Stimulated activated CD8-positive, alpha-beta memory T cell treated with anti-CD3 and anti-CD28 coated beads, Interleukin-7, amount 100 ng/mL, for 1 hour (primary cell): Measurements from ENCODE around the gene LILRB3.
"Not testable (repeated sequence)": the region's sequence is repeated elsewhere in the genome, so short reads cannot be mapped to it uniquely, and the experiment has no call there.

Source experiments
- DNase-seq, 2 donors: peaks; one replicate each; pipeline ENCODE4 v3.0.0-alpha.2; 2020; ENCODE audit warnings: low read depth in 2 of 2

LILRB3 gene

GRCh38 chr19:54242646-54243045 is 19.8 kb upstream of the LILRB3 start, which contains the start of gene LILRA6:
Gene LILRA6 (minus strand): TSS chr19:54242790.
- not testable (repeated sequence) for DNase-seq

DNA sequence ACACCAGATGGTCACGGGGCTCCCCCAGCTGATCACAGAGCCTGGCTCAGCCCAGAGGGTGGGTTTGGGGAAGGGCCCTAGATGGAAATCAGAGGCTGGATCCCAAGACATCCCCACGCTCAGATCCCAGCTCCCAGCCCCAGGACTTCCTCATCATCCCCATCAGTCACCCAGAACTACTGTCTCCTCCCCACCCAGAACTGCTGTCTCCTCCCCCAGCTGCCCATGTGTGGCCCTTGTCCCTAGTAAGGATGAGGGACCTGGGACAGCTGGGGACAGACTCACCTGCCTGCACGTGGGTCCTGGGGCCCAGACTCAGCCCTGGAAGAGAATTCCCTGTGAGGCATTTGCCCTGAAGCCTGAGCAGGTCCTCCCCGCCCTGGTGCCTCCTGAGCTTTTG is 19.4 kb upstream of the LILRB3 start:
- not testable (repeated sequence) for DNase-seq

DNA sequence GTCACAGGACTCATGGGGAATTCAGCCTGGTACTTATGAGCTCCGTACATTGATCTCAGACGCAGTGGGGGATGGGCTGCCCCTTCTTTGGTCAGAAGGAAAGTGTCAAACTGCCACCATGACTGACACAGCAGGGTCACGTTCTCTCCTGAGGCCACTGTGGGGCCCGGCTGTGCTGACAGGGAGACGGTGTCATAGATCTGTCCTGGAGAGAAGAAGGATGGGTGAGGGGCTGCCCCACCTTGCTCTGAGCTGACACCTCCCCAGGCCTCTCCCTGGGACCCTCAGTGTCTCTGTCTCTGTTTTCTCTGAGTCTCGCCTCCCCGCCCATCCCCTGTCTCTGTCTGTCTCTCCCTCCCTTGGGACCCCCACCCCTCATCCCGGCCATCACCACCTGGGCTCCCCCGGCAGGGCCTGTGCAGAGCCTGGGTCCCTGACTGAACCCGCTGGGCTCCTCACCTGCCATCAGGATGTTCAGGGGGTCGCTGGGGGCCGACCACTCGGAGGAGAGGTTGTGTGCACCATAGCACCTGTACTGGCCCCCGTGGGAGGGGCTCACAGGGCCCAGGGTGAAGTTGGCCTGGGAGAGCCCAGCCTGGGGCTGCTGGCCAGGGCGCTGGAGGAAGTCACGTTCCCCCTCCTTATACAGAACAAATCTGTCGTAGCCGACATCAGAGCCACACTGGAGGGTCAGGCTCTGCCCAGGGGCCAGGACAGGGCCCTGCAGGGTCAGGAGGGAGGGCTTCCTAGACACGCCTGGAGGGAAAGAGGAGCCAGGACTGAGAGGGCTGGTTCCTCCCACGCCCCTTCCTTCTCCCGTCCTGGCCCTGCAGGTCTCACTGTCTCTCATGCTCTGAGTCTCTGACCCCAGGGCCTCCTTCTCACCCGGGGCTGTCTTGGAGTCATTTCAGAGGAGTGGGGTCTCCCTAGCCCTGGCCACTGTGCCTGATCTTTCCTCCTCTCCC is 17.8 kb upstream of the LILRB3 start:
- not testable (repeated sequence) for DNase-seq

DNA sequence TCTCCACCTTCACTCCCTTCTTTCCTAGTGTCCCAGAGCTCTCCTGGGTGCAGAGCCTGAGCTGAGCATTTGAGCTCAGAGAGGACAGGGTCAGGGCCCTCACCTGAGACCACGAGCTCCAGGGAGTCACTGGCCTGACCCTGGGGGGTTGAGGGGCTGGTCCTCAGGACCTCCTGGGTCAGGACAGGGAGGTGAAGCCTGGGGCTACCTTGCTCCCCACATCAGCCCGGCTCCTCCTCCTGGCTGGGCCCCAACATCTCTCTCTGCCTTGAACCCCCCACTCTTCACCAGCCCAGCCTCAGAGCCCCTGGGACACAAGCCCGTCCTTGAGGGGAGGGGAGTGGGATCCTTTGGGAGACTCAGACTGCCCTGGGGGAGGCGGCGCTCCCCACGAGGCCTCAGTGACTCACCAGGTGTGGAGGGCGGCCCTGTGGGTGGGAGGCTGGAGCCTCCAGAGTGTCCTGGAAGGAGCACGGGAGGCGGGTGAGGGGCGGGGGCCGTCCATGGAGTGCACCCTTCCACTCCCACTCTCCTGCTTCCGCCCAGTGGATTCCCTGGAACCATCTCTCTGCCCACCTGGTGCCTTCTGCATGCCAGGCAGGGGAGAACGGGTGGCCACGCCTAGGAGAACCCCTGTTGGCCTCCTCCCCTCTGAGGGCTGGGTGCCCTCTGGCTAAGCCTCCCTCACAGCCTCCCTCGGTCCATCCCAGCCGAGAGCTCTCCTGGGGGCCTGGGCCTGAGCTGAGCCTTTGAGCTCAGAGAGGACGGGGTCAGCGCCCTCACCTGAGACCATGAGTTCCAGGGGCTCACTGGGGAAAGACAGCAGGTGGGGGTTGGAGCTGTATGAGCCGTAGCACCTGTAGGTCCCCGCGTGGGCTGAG is 16.9 kb upstream of the LILRB3 start:
- not testable (repeated sequence) for DNase-seq

DNA sequence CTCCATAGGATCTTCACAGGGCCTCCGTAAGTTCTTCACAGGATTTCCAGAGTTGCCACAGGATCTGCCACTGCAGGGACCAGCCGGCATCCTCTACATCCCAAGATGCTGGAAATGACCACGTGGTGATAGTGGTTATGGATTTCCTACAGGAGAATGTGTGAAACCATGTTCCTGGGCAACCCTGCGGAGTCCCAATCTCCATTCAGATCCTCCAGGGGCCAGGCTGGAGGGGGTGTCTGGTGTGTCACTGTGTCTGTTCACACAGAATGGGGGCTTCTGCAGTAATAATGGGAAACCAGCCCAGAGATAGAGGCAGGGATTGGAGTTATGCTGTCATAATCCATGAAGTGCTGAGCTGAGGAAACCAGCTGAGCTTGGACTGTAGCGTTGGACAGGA is 11.1 kb upstream of the LILRB3 start:
- no peak for DNase-seq

DNA sequence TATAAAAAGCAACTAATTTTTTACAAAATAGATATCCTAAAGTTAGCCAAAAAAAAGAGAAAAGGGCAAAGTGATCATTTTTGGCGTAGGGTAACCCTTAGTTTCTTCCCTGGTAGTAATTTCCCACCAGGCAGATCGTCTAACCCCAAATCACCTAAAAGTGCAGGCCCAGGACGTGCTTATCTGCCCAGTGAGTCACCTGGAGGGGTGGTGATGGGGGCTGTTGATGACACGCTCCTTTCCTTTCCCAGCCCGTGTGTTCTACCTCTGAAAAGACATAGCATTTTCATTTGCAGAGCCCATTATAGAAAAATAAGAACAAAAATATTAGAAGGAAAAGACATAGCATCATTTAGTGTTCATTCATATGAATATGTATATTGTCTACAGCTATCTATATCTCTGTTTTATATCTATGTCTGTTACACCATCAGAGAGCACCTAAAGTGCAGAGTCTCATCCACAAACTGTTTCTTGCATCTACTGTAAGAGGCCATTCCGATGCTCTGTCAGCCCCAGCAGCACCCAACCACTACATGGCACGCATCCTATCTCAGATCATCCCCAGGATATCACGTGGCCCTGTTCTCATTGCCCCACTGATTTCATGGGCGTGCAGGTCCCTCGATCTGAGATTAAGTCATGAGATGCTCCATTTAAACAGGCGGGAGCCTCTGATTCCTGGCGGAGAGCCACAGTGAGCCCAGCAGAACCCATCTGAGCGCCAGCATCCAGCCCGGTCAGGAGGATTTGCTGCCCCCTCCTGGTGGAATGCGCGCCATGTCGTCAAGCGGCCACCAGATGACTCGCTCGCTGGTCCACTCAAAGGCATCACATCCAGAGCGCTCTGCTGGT is 8.5 kb upstream of the LILRB3 start:
- DNase-seq = peak; percentile 76 to 85

GRCh38 chr19:54230031-54230430 is 7.2 kb upstream of the LILRB3 start:
- no peak for DNase-seq

GRCh38 chr19:54229146-54229545 is 6.3 kb upstream of the LILRB3 start:
- no peak for DNase-seq

GRCh38 chr19:54224619-54225018 is 1.8 kb upstream of the LILRB3 start:
- DNase-seq = not testable (repeated sequence)

- DNase-seq = not testable (repeated sequence)
Measured at GRCh38 chr19:54223937-54224281, 1.1 kb upstream of the LILRB3 start.

- DNase-seq = not testable (repeated sequence)
Measured at GRCh38 chr19:54223277-54223936, 600 bp upstream of the LILRB3 start.

DNA sequence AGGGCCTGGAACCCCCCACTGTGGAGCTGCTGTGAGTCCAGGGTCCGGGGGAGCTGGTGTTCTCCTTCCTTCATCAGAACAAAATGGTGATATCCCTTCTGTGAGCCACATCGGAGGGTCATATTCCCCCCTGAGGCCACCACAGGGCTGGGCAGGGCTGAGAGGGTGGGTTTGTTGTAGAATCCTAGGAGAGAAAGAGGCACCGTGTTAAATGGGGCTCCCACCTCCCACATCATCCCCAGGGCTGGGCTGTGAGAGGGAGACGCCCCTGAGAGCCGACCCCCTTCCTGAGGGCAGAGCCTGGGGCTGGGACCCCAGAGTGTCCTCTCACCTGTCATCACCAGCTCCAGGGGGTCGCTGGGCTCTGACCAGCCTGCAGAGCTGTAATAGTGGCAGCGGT is 860 bp downstream of the LILRB3 start:
- not testable (repeated sequence) for DNase-seq

GRCh38 chr19:54219702-54220101 is 3.1 kb downstream of the LILRB3 start:
- not testable (repeated sequence) for DNase-seq

- no peak for DNase-seq
Measured at GRCh38 chr19:54218960-54219661, 3.7 kb downstream of the LILRB3 start.

- no peak for DNase-seq
Measured at GRCh38 chr19:54218259-54218658, 4.5 kb downstream of the LILRB3 start.

GRCh38 chr19:54217517-54218247 is 5.1 kb downstream of the LILRB3 start:
- DNase-seq = not testable (repeated sequence)

DNA sequence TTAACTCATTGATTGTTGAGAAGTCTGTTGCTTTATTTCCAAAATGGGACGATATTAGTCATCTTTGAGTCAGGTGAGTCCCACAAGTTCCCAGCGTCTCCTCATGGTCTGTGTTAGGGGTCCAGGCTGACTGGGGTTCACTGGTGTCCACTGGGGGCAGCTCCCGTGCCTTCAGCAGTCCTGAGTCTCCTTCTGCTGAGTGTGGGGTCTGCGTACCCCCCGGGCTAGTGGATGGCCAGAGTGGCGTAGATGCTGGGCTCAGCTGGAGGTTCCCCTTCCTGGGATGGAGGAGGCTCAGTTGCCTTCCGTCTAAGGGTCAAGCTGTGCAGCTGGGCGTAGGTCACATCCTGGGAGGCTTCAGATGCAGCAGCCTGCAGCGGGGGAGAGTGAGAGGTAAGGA is 5.9 kb downstream of the LILRB3 start:
- DNase-seq = no peak

GRCh38 chr19:54214734-54215133 is 8.1 kb downstream of the LILRB3 start:
- not testable (repeated sequence) for DNase-seq

DNA sequence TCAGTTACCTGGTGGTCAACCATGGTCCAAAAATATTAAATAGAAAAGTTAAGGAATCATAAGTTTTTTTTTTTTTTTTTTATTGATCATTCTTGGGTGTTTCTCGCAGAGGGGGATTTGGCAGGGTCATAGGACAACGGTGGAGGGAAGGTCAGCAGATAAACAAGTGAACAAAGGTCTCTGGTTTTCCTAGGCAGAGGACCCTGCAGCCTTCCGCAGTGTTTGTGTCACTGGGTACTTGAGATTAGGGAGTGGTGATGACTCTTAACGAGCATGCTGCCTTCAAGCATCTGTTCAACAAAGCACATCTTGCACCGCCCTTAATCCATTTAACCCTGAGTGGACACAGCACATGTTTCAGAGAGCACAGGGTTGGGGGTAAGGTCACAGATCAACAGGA is 8.6 kb downstream of the LILRB3 start:
- not testable (repeated sequence) for DNase-seq

DNA sequence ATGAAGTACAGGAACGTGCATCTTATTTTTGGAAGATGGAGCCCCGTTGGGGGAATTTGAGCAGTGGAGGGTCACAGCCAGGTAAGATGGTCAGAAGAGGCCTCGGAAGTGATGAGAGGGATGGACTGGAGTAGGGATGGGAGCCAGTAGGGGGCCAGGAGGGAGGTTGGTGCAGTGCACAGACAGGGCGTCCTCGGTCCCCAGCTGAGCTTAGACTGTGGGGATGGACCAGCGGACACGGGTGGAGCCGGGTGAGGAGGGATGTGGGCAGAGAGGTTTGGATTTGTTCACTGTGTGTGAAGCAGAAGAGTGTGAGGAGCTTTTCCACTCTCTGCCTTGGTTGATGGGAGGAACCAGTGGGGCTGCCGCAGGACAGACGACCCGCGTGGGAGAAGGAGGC is 11.6 kb downstream of the LILRB3 start:
- DNase-seq = no peak
